AG04449 (cell line): Measurements from ENCODE around the gene FHOD3.

Source experiments
- CTCF ChIA-PET: fragments of 350-600 bp; formaldehyde crosslinking; extraction: SDS; loops from one replicate; lab custom pipeline; 2021; ENCODE audit warnings: antibody characterized with exemption; lab: Yijun Ruan, JAX
- POLR2A ChIA-PET: fragments of 400-600, 350-600 bp; formaldehyde crosslinking; extraction: SDS; loops from one replicate; lab custom pipeline; 2020; ENCODE audit warnings: antibody characterized with exemption, inconsistent platforms; lab: Yijun Ruan, JAX
- DNase-seq: peaks from one replicate; pipeline ENCODE4 v3.0.0-alpha.2; 2010; ENCODE audit warnings: low read depth, low spot score
- H3K4me3 ChIP-seq: 2 replicates; pipeline ENCODE4 v1.5.1; 2011; ENCODE audit warnings: low read depth, mild to moderate bottlenecking, control low read depth, low read length
- TF ChIP-seq, protein P1 (sequence below): IDR thresholded peaks from one replicate; pipeline ENCODE4 v1.5.1; 2011; ENCODE audit warnings: mild to moderate bottlenecking, moderate library complexity, low read length, control low read depth, inconsistent platforms; ENCODE audit not compliant: insufficient read depth; ENCODE audit errors: missing control alignments

FHOD3 gene

DNA sequence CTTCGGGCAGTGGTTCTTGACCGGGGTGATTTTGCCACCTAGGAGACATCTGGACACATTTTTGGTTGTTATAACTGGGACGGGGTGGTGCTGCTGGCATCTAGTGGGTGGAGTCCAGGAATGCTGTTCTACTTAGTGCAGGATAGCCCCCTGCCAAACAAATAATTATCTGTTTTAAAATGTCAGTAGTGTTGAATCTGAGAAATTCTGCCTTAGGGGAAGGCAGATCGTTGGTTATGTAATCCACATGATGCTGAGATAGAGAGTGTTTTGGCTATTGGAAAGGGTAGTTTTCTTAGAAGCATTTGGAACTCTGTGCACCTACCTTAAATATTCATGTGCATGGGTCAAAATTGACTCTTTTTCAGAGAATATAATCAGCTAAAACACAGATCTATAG is 332.3 kb downstream of the FHOD3 start:
- ChIA-PET POLR2A (no interaction called here), CTCF (no interaction called here)
- no peak overlapping the region for H3K4me3 ChIP-seq
- TF ChIP-seq, protein P1, sequence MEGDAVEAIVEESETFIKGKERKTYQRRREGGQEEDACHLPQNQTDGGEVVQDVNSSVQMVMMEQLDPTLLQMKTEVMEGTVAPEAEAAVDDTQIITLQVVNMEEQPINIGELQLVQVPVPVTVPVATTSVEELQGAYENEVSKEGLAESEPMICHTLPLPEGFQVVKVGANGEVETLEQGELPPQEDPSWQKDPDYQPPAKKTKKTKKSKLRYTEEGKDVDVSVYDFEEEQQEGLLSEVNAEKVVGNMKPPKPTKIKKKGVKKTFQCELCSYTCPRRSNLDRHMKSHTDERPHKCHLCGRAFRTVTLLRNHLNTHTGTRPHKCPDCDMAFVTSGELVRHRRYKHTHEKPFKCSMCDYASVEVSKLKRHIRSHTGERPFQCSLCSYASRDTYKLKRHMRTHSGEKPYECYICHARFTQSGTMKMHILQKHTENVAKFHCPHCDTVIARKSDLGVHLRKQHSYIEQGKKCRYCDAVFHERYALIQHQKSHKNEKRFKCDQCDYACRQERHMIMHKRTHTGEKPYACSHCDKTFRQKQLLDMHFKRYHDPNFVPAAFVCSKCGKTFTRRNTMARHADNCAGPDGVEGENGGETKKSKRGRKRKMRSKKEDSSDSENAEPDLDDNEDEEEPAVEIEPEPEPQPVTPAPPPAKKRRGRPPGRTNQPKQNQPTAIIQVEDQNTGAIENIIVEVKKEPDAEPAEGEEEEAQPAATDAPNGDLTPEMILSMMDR, result no peak
- DNase-seq, result no peak

DNA sequence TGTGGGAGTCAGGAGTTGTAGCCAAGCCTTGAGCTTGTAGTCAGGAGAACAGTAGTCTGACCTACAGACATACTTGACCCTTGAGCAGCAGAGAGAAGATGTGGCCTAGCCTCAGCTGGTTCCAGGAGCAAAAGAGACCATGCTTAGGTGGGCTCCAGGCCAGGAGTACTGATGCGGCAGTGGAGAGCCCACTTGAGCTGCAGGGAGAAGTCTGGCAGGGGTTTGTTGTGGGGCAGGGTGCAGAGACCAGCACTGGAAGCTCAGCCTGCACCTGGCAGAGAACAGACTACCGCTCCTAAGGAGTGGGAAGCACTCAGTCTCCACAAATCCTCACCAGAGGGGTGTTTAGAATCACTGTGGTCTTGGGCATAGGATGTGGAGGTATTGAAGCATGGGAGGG is 333.4 kb downstream of the FHOD3 start:
- CTCF ChIA-PET, result no interaction called here
- POLR2A ChIA-PET, result no interaction called here
- no peak overlapping the region for H3K4me3 ChIP-seq
- TF ChIP-seq, protein P1, result no peak
- no peak for DNase-seq

DNA sequence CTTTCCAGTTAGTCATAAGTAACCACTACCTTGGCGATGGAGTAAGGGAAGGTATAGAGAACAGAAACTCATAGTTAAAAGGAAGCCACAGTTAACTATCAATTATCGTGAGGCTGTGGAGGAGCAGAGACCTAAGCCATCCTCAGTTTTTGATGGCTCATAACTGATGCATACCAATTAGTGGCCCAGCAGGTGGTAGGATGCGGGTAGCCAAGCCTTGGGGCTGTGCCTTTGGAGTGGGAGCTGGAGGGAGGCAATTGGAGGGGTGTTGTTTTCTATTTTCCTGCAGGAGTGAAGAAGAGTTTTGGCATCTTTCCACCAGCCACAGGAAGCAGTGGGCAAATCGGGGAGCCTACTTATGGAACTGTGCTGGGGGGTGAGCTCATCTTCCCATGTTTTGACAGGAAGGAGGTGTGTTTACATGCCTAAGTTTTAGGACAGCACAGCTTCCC is 336.5 kb downstream of the FHOD3 start:
- ChIA-PET CTCF (interaction anchor here (0.8 kb wide), 1 partner anchor 10 kb away, joined by 3 read pairs; no protein-coding TSS in a partner anchor), POLR2A (no interaction called here)
- no peak overlapping the region for H3K4me3 ChIP-seq
- no peak for DNase-seq
- TF ChIP-seq, protein P1, result no peak

DNA sequence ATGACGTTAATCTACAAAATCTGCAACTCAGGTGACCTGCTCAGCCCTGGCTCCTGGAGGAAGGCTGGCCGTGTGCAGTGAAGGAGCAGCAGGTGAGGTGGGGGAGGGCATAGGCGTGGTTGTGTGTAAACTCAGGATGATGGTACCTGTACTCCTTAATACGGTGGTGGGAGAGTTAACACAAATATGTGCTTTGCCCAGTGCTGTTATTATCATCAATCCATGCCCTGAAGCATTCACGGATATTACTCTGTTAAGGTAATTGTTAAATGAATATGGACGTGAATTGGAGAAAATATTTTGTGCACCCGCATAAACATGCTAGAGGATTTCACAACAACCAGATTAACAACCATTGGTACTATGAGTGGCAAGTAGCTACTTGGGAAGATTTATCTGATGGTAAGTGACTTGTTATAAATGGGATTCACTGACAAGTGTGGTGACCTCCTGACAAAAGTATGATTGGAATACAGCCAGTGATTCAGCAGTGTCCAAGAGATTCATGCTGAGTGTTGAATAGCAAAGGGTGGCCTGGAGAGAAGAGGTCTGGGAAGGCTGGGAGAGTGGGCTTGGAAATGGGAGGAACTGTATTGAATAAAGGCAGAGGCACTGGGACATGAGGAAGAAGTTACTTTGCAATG is 337.2 kb downstream of the FHOD3 start:
- H3K4me3 ChIP-seq, result no peak overlapping the region
- CTCF ChIA-PET, result no interaction called here
- DNase-seq, result no peak
- TF ChIP-seq, protein P1, result no peak
- POLR2A ChIA-PET, result no interaction called here

DNA sequence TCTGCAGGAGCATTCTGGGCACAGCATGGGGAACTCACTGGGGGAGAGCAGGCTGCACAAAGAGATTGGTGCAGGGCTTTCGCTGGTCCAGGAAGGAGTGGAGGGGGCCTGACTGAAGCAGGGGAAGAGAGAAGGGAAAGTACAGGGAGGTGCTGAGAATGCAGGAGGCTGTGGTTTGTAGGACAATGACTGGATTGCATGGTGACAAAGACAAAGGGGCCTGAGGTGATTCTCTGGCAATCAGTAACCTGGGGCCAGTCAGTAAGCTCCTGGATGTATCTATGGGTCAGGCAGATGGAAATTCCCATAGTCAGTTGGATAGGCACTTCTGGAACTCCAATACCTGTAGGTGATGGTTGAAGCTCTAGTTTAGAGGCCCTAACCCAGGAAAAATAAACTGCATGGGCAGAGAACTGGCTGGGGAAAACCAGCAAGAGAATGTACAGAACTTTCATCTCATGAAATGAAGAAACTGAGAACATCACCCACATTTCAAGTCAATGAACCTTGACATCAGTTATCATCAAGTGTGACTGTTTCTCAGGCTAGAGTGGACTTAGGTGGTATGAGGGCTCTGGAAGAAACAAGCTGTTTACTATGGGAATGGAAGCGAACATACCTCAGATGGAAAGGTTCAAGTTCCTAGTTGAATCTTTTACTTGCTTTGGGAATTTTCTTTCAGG is 338.0 kb downstream of the FHOD3 start:
- H3K4me3 ChIP-seq, result no peak overlapping the region
- POLR2A ChIA-PET, result no interaction called here

More for the DNA sequence above, 338.0 kb downstream of the FHOD3 start:
- TF ChIP-seq, protein P1, result no peak
- no peak for DNase-seq
- CTCF ChIA-PET, result interaction anchor here (1.5 to 2.2 kb wide), 2 partner anchors 52 to 122 kb away, joined by 4 to 13 read pairs; no protein-coding TSS in a partner anchor
